IMR-90 (cell line): ENCODE measurements around the gene PDLIM4. TPM values are rescaled to one million over a fixed set of nuclear protein-coding genes. Genes with fewer than 3 reads are reported as not detected.

ENCODE experiments used
- ATAC-seq: fragments of 200-7000 bp; cut with Tn5 transposase; 2 replicates; pipeline ENCODE4 v1.9.1; 2020; ENCODE audit warnings: low read depth, mild to moderate bottlenecking, moderate library complexity
- BruUV-seq: library from RNA; stranded (reverse); fragments of 400-500 nt; replicated peaks from 2 replicates; lab custom pipeline; 2021; lab: Mats Ljungman, UMichigan
- CTCF ChIA-PET: fragments of 300-600 bp; formaldehyde crosslinking; extraction: SDS; loops from one replicate; lab custom pipeline; 2021; ENCODE audit warnings: antibody characterized with exemption; lab: Yijun Ruan, JAX
- POLR2A ChIA-PET: fragments of 300-600 bp; sonication (Branson Sonifier 250); formaldehyde crosslinking; loops from one replicate; lab custom pipeline; 2022; ENCODE audit warnings: antibody characterized with exemption; ENCODE audit not compliant: unreplicated experiment; lab: Charles Lee
- DNase-seq: peaks from one replicate; pipeline ENCODE4 v3.0.0; 2013
- H2AFZ ChIP-seq: replicated peaks from 2 replicates; pipeline ENCODE3; 2013; ENCODE audit warnings: low read length, mild to moderate bottlenecking; ENCODE audit not compliant: poor library complexity
- H2AK5ac ChIP-seq: 2 replicates; pipeline ENCODE4 v1.6.1; 2013; ENCODE audit warnings: low read depth, low read length, inconsistent platforms
- H2AK9ac ChIP-seq: replicated peaks from 2 replicates; pipeline ENCODE3; 2013; ENCODE audit warnings: mild to moderate bottlenecking, low read depth, low read length, moderate library complexity; ENCODE audit not compliant: poor library complexity
- H2BK120ac ChIP-seq: 2 replicates; pipeline ENCODE4 v1.6.1; 2013; ENCODE audit warnings: low read depth, low read length, inconsistent platforms
- H2BK15ac ChIP-seq: 3 replicates; pipeline ENCODE4 v1.6.1; 2013; ENCODE audit warnings: low read depth, low read length, inconsistent platforms
- H2BK20ac ChIP-seq: 2 replicates; pipeline ENCODE4 v1.6.1; 2013; ENCODE audit warnings: low read depth, mild to moderate bottlenecking, inconsistent platforms, low read length, moderate library complexity
- H2BK5ac ChIP-seq: 2 replicates; pipeline ENCODE4 v1.6.1; 2013; ENCODE audit warnings: mild to moderate bottlenecking, low read depth, low read length, inconsistent platforms; ENCODE audit not compliant: poor library complexity, severe bottlenecking
- H3K14ac ChIP-seq: replicated peaks from 2 replicates; pipeline ENCODE4 v1.6.1; 2013; ENCODE audit warnings: low read depth, low read length, inconsistent platforms
- H3K18ac ChIP-seq: 2 replicates; pipeline ENCODE4 v1.6.1; 2013; ENCODE audit warnings: low read depth, low read length, control low read depth
- H3K23ac ChIP-seq: 2 replicates; pipeline ENCODE4 v1.6.1; 2013; ENCODE audit warnings: low read depth, low read length, inconsistent platforms
- H3K27ac ChIP-seq: 2 replicates; pipeline ENCODE4 v1.5.1; 2013; ENCODE audit warnings: mild to moderate bottlenecking, control low read depth, low read length; ENCODE audit not compliant: insufficient read depth
- H3K27me3 ChIP-seq: 2 replicates; pipeline ENCODE4 v1.6.1; 2013; ENCODE audit warnings: low read length; ENCODE audit not compliant: control insufficient read depth, insufficient read depth
- H3K36me3 ChIP-seq: 2 replicates; pipeline ENCODE4 v1.6.1; 2013; ENCODE audit warnings: low read length, mixed read lengths; ENCODE audit not compliant: control insufficient read depth, insufficient read depth
- H3K4ac ChIP-seq: 2 replicates; pipeline ENCODE4 v1.6.1; 2013; ENCODE audit warnings: low read depth, low read length, inconsistent platforms
- H3K4me1 ChIP-seq: 2 replicates; pipeline ENCODE4 v1.6.1; 2013; ENCODE audit warnings: low read length, mixed read lengths; ENCODE audit not compliant: control insufficient read depth, insufficient read depth
- H3K4me2 ChIP-seq: 2 replicates; pipeline ENCODE4 v1.6.1; 2013; ENCODE audit warnings: low read depth, mild to moderate bottlenecking, control low read depth, low read length, moderate library complexity
- H3K4me3 ChIP-seq: 2 replicates; pipeline ENCODE4 v1.5.1; 2013; ENCODE audit warnings: low read depth, mild to moderate bottlenecking, control low read depth, low read length, moderate library complexity; ENCODE audit not compliant: insufficient read depth
- H3K56ac ChIP-seq: 2 replicates; pipeline ENCODE4 v1.6.1; 2013; ENCODE audit warnings: low read length, inconsistent platforms; ENCODE audit not compliant: insufficient read depth; ENCODE audit errors: extremely low read depth
- H3K79me1 ChIP-seq, 2 experiments: 2 replicates each; pipeline ENCODE4 v1.6.1; 2013; ENCODE audit warnings: low read length in 2 of 2, inconsistent platforms in 1 of 2, low read depth in 1 of 2
- H3K9ac ChIP-seq: 2 replicates; pipeline ENCODE4 v1.6.1; 2013; ENCODE audit warnings: low read depth, low read length, control low read depth
- H3K9me1 ChIP-seq: 2 replicates; pipeline ENCODE4 v1.6.1; 2013; ENCODE audit warnings: low read length, inconsistent platforms; ENCODE audit not compliant: insufficient read depth
- H3K9me3 ChIP-seq: 2 replicates; pipeline ENCODE4 v1.6.1; 2013; ENCODE audit warnings: low read length; ENCODE audit not compliant: control insufficient read depth, insufficient read depth
- H4K20me1 ChIP-seq: 2 replicates; pipeline ENCODE4 v1.6.1; 2013; ENCODE audit warnings: low read length, inconsistent platforms; ENCODE audit not compliant: insufficient read depth
- H4K5ac ChIP-seq: 2 replicates; pipeline ENCODE4 v1.6.1; 2013; ENCODE audit warnings: mild to moderate bottlenecking, low read depth, low read length, control low read depth
- H4K8ac ChIP-seq, 2 experiments: 2 replicates each; pipeline ENCODE4 v1.6.1; 2013; ENCODE audit warnings: low read depth in 2 of 2, low read length in 2 of 2, control low read depth in 1 of 2, inconsistent platforms in 1 of 2
- H4K91ac ChIP-seq: 2 replicates; pipeline ENCODE4 v1.6.1; 2013; ENCODE audit warnings: low read depth, low read length, inconsistent platforms; ENCODE audit not compliant: insufficient read depth
- BHLHE40 ChIP-seq: fragments of 150-350 bp; IDR thresholded peaks from 2 replicates; pipeline ENCODE4 v1.6.1; 2016; ENCODE audit warnings: mild to moderate bottlenecking, low read depth, low read length
- CEBPB ChIP-seq: IDR thresholded peaks from 2 replicates; pipeline ENCODE4 v1.6.1; 2012; ENCODE audit warnings: low read depth, low read length, improper control_type of control experiment
- CHD1 ChIP-seq: IDR thresholded peaks from 2 replicates; pipeline ENCODE4 v1.6.1; 2012; ENCODE audit warnings: low read depth, low read length, improper control_type of control experiment
- CTCF ChIP-seq: conservative IDR thresholded peaks from 2 replicates; pipeline ENCODE4 v1.5.1; 2012; ENCODE audit warnings: mild to moderate bottlenecking, low read depth, low read length, improper control_type of control experiment
- FOS ChIP-seq: fragments of 150-350 bp; IDR thresholded peaks from 2 replicates; pipeline ENCODE4 v1.6.1; 2016; ENCODE audit warnings: low read depth, low read length
- MAZ ChIP-seq: IDR thresholded peaks from 2 replicates; pipeline ENCODE4 v1.6.1; 2012; ENCODE audit warnings: low read depth, mild to moderate bottlenecking, low read length, improper control_type of control experiment, moderate library complexity, borderline replicate concordance
- NFE2L2 ChIP-seq: fragments of 150-350 bp; IDR thresholded peaks from 2 replicates; pipeline ENCODE4 v1.6.1; 2016; ENCODE audit warnings: low read depth, mild to moderate bottlenecking, low read length
- RCOR1 ChIP-seq: IDR thresholded peaks from 2 replicates; pipeline ENCODE4 v1.6.1; 2012; ENCODE audit warnings: mild to moderate bottlenecking, low read length, improper control_type of control experiment; ENCODE audit not compliant: insufficient replicate concordance
- SMC3 ChIP-seq: fragments of 150-350 bp; IDR thresholded peaks from 2 replicates; pipeline ENCODE4 v1.6.1; 2016; ENCODE audit warnings: low read depth, mild to moderate bottlenecking, antibody characterized with exemption, low read length, moderate library complexity
- USF2 ChIP-seq: fragments of 150-350 bp; IDR thresholded peaks from 2 replicates; pipeline ENCODE4 v1.6.1; 2017; ENCODE audit warnings: mild to moderate bottlenecking, antibody characterized with exemption, low read length, low read depth
- WGBS, 2 experiments: methylation state at CpG; one replicate each; pipeline versions ENCODE4 v1.1.5 to v1.1.7; 2013; ENCODE audit warnings: missing lambda C conversion rate in 2 of 2; ENCODE audit not compliant: insufficient read length in 1 of 2; ENCODE audit errors: extremely low coverage in 2 of 2; 5-methylcytosine and 5-hydroxymethylcytosine counted together
- dilution Hi-C: fragments of 300-500 bp; cut with HindIII; formaldehyde crosslinking; loops from one replicate; pipeline ENCODE4 v1.14.3; 2018; ENCODE audit warnings: low sequenced_read_pairs; ENCODE audit not compliant: unreplicated experiment
- in situ Hi-C: fragments of 300-500 bp; cut with MboI; formaldehyde crosslinking; loops from 3 replicates; pipeline ENCODE4 v1.14.3; 2019; ENCODE audit warnings: low sequenced_read_pairs, inconsistent platforms, mixed read lengths
- intact Hi-C: fragments of 100-400 bp; cut with micrococcal nuclease; formaldehyde crosslinking; loops from 2 replicates; pipeline ENCODE4 v1.10.0; 2022
- polyA plus RNA-seq, 3 experiments: library from polyadenylated mRNA; depleted of rRNA; stranded (reverse); fragments of >200 nt; gene quantifications; 2 replicates each; pipeline ENCODE4 v1.2.3, GENCODE V29; 2012; ENCODE audit warnings: low replicate concordance in 1 of 3
- total RNA-seq: library from RNA; depleted of rRNA; stranded (reverse); fragments of >200 nt; gene quantifications from 2 replicates; pipeline ENCODE4 v1.2.3, GENCODE V29; 2012

PDLIM4 gene
- total and polyA plus RNA-seq, 2 of the 4 experiments (the other 2 are of a cell fraction), result 61.1 to 214 TPM

- Histone ChIP-seq H2BK5ac (no peak overlapping the region), H3K9ac (no peak overlapping the region), H4K5ac (no peak overlapping the region), H2BK20ac (no peak overlapping the region), H2AK9ac (no peak overlapping the region), H3K56ac (no peak overlapping the region), H3K4ac (no peak overlapping the region), H4K20me1 (no peaks in the 10 kb centered on the region), H3K4me1 (no peaks in the 10 kb centered on the region; the same call in 1 of the 2 replicates), H3K18ac (no peak overlapping the region), H3K4me3 (no peak overlapping the region), H3K9me1 (no peaks in the 10 kb centered on the region; the same call in 1 of the 2 replicates), H3K14ac (no peak overlapping the region), H3K9me3 (no peaks in the 10 kb centered on the region), H3K36me3 (no peaks in the 10 kb centered on the region), H3K27ac (no peak overlapping the region), H3K4me2 (no peak overlapping the region), H2AK5ac (no peak overlapping the region), H3K23ac (no peak overlapping the region), H2BK15ac (no peak overlapping the region), H3K79me1 (no peaks in the 10 kb centered on the region), H3K27me3 (no peaks in the 10 kb centered on the region; the same call in 1 of the 2 replicates), H4K91ac (no peak overlapping the region), H2BK120ac (no peak overlapping the region), H4K8ac (no peak overlapping the region), H2AFZ (no peak overlapping the region)
- no TSS peak for BruUV-seq
- in situ Hi-C loops (no loop called here), dilution Hi-C loops (no loop called here), intact Hi-C loops (no loop called here)
- DNase-seq (no peak), ATAC-seq (no peak)
- ChIA-PET CTCF (no interaction called here), POLR2A (no interaction called here)
- WGBS, 2 experiments, result 67% methylated on average over 3 of the region's 3 CpGs; no CpG with 5 or more reads in 1 of the 2 experiments
- TF ChIP-seq RCOR1, result no peak
- no peak for TF ChIP-seq CTCF
- no peak for TF ChIP-seq NFE2L2
- no peak for TF ChIP-seq CEBPB
- TF ChIP-seq SMC3, result no peak
- TF ChIP-seq FOS, result no peak
- TF ChIP-seq MAZ, result no peak
- no peak for TF ChIP-seq USF2
- no peak for TF ChIP-seq BHLHE40
- TF ChIP-seq CHD1, result no peak
These were observed 25.0 kb upstream of the PDLIM4 start for GRCh38 chr5:132232465-132232864.
